Mesothelial cell of epicardium (in vitro differentiated cells): ENCODE measurements around the gene COMMD8. TPM values are rescaled to one million over a fixed set of nuclear protein-coding genes. Genes with fewer than 3 reads are reported as not detected.

Experiments used
- DNase-seq, 2 experiments: peaks; one replicate each; pipeline ENCODE4 v3.0.0; 2021; ENCODE audit warnings: low spot score in 2 of 2; ENCODE audit not compliant: unreplicated experiment in 2 of 2
- H3K27ac Mint-ChIP-seq: 2 replicates; pipeline ENCODE4 v1.8.0; 2021; ENCODE audit warnings: mixed read lengths
- H3K27me3 Mint-ChIP-seq: 2 replicates; pipeline ENCODE4 v1.8.0; 2021; ENCODE audit warnings: low read depth, mixed read lengths
- H3K36me3 Mint-ChIP-seq: 2 replicates; pipeline ENCODE4 v1.8.0; 2021; ENCODE audit warnings: mixed read lengths
- H3K4me1 Mint-ChIP-seq: 2 replicates; pipeline ENCODE4 v1.8.0; 2021; ENCODE audit warnings: mixed read lengths
- H3K4me3 Mint-ChIP-seq: 2 replicates; pipeline ENCODE4 v1.8.0; 2021; ENCODE audit warnings: mild to moderate bottlenecking, moderate library complexity, mixed read lengths
- H3K9me3 Mint-ChIP-seq: 2 replicates; pipeline ENCODE4 v1.8.0; 2021; ENCODE audit warnings: mixed read lengths
- CTCF ChIP-seq: fragments of 200-600 bp; sonication (generic); IDR thresholded peaks from one replicate; pipeline ENCODE4 v1.5.0; 2021; ENCODE audit warnings: antibody characterized with exemption; ENCODE audit not compliant: unreplicated experiment
- total RNA-seq: library from RNA; stranded (reverse); gene quantifications from 3 replicates; pipeline ENCODE4 v1.2.1, GENCODE V29; 2021

Gene COMMD8
- total RNA-seq, 1 donor from 2014 or later, result 10.0 TPM

- H3K4me1 Mint-ChIP-seq, result no peaks in the 10 kb centered on the region
- H3K4me3 Mint-ChIP-seq, result no peak overlapping the region
- no peak for TF ChIP-seq CTCF
- H3K27ac Mint-ChIP-seq, result no peak overlapping the region
- H3K36me3 Mint-ChIP-seq, result no peaks in the 10 kb centered on the region
- H3K27me3 Mint-ChIP-seq, result no peaks in the 10 kb centered on the region
- H3K9me3 Mint-ChIP-seq, result no peaks in the 10 kb centered on the region
- DNase-seq, result no peak
Measured at GRCh38 chr4:47410271-47410670, 53.2 kb downstream of the COMMD8 start.

GRCh38 chr4:47406408-47406807, 57.1 kb downstream of the COMMD8 start:
- Mint-ChIP-seq H3K9me3 (no peaks in the 10 kb centered on the region), H3K27me3 (peaks cover 6% of the 10 kb centered on the region), H3K36me3 (no peaks in the 10 kb centered on the region), H3K27ac (no peak overlapping the region), H3K4me3 (no peak overlapping the region), H3K4me1 (no peaks in the 10 kb centered on the region)
- no peak for TF ChIP-seq CTCF
- no peak for DNase-seq

Other genes with a start within 250 kb of the COMMD8 start
- gene ATP10D, start 21.6 kb upstream of the COMMD8 start, total RNA-seq, result 31.7 to 34.9 TPM (median 32.4 TPM) in 3 replicates